Calu3 (cell line): Measurements from ENCODE around the gene LRCOL1. TPM values are rescaled to one million over a fixed set of nuclear protein-coding genes. Genes with fewer than 3 reads are reported as not detected.

ENCODE experiments used
- BruUV-seq: library from RNA; stranded (reverse); fragments of 400-500 nt; replicated peaks from 2 replicates; lab custom pipeline; 2021; lab: Mats Ljungman, UMichigan
- CTCF ChIA-PET: fragments of 300-600 bp; sonication (Branson Sonifier 250); formaldehyde crosslinking; loops from one replicate; lab custom pipeline; 2022; ENCODE audit warnings: antibody characterized with exemption; lab: Charles Lee
- DNase-seq: peaks from one replicate; pipeline ENCODE4 v3.0.0; 2022
- H3K27ac Mint-ChIP-seq: one replicate; pipeline ENCODE4 v1.8.0; 2022; ENCODE audit warnings: mixed read lengths; ENCODE audit not compliant: unreplicated experiment
- H3K27me3 Mint-ChIP-seq: one replicate; pipeline ENCODE4 v1.8.0; 2022; ENCODE audit warnings: mixed read lengths; ENCODE audit not compliant: unreplicated experiment
- H3K36me3 Mint-ChIP-seq: one replicate; pipeline ENCODE4 v1.8.0; 2022; ENCODE audit warnings: mild to moderate bottlenecking, moderate library complexity, mixed read lengths; ENCODE audit not compliant: insufficient read depth, unreplicated experiment
- H3K4me1 Mint-ChIP-seq: one replicate; pipeline ENCODE4 v1.8.0; 2022; ENCODE audit warnings: mild to moderate bottlenecking, low read depth, mixed read lengths; ENCODE audit not compliant: unreplicated experiment
- H3K4me3 Mint-ChIP-seq: one replicate; pipeline ENCODE4 v1.8.0; 2022; ENCODE audit warnings: mild to moderate bottlenecking, low read depth, moderate library complexity, mixed read lengths; ENCODE audit not compliant: unreplicated experiment
- H3K9me3 Mint-ChIP-seq: one replicate; pipeline ENCODE4 v1.8.0; 2022; ENCODE audit warnings: low read depth, mixed read lengths; ENCODE audit not compliant: unreplicated experiment
- intact Hi-C: fragments of 100-400 bp; cut with micrococcal nuclease; formaldehyde crosslinking; loops from one replicate; pipeline ENCODE4 v1.10.0; 2022; ENCODE audit not compliant: unreplicated experiment
- total RNA-seq: library from RNA; stranded (reverse); gene quantifications from 2 replicates; pipeline ENCODE4 v1.2.3, GENCODE V29; 2022
- TF ChIP-seq, protein P1 (sequence below): fragments of 200-600 bp; IDR thresholded peaks from one replicate; pipeline ENCODE4 v1.8.0; 2022; ENCODE audit warnings: antibody characterized with exemption; ENCODE audit not compliant: unreplicated experiment

Gene LRCOL1
- total RNA-seq, 1 experiment from 2014 or later: not detected

DNA sequence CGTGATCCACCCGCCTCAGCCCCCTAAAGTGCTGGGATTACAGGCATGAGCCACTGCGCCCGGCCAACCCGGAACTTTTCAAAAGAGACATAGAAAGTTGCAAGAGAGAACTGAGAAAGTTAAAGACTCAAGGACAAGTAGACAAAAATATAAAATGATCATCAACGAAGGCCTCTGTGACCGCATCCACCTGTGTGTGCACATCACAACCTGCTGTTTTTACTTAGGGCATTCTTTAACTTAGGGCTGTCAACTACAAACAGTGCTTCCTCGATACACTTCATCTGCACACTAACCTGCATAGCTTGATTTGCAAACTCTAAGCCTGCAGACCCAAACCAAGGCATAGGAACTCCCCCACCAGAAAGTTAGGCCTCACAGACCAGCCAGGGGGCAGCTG lies 23.0 kb upstream of the LRCOL1 start:
- no peak for DNase-seq
- H3K27ac Mint-ChIP-seq: no peak overlapping the region
- peaks cover 58% of the 10 kb centered on the region for H3K36me3 Mint-ChIP-seq
- H3K4me1 Mint-ChIP-seq: no peaks in the 10 kb centered on the region
- no peaks in the 10 kb centered on the region for H3K27me3 Mint-ChIP-seq
- H3K4me3 Mint-ChIP-seq: no peak overlapping the region
- H3K9me3 Mint-ChIP-seq: no peaks in the 10 kb centered on the region
- CTCF ChIA-PET: no interaction called here
- intact Hi-C loops: no loop called here
- BruUV-seq: no TSS peak
- TF ChIP-seq, protein P1, sequence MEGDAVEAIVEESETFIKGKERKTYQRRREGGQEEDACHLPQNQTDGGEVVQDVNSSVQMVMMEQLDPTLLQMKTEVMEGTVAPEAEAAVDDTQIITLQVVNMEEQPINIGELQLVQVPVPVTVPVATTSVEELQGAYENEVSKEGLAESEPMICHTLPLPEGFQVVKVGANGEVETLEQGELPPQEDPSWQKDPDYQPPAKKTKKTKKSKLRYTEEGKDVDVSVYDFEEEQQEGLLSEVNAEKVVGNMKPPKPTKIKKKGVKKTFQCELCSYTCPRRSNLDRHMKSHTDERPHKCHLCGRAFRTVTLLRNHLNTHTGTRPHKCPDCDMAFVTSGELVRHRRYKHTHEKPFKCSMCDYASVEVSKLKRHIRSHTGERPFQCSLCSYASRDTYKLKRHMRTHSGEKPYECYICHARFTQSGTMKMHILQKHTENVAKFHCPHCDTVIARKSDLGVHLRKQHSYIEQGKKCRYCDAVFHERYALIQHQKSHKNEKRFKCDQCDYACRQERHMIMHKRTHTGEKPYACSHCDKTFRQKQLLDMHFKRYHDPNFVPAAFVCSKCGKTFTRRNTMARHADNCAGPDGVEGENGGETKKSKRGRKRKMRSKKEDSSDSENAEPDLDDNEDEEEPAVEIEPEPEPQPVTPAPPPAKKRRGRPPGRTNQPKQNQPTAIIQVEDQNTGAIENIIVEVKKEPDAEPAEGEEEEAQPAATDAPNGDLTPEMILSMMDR: no peak

DNA sequence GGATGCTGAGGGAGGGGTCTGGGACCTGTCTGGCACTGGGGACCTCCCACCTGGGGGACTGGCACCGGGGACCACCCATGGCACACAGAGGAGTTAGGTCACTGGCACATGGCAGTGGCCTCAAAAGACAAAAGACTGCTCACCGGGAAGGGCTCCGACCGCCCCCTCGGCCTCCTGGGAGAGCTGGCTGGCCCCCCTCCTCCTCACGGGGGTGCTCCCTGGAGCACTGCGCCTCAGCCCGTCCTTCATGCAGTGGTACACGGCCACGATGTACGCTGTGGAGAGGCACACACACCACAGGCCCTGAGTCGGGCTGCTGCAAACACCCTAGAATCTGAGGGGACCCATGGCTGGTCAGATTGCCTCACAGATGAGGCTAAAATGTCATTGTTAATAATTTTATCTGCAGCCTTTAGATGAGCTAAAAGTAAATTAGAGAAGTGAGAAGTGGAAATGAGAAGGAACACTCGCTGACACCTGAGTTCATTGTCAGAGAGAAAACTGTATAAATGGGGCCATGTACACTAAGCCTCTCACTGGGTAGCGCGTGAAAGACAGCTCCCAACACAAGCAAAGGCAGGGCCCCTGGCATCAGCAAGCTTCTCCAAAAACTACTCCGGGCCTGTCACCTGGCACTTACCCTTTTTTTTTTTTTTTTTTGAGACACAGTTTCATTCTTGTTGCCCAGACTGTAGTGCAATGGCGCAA lies 22.3 kb upstream of the LRCOL1 start:
- DNase-seq: no peak
- Mint-ChIP-seq H3K4me3 (no peak overlapping the region), H3K4me1 (no peaks in the 10 kb centered on the region), H3K27ac (no peak overlapping the region), H3K9me3 (no peaks in the 10 kb centered on the region), H3K36me3 (peaks cover 56% of the 10 kb centered on the region), H3K27me3 (no peaks in the 10 kb centered on the region)
- intact Hi-C loops: no loop called here
- TF ChIP-seq, protein P1: no peak
- CTCF ChIA-PET: interaction anchor here (0.7 to 1.4 kb wide), 2 partner anchors 18 to 442 kb away, joined by 3 to 7 read pairs; no protein-coding TSS in a partner anchor
- no TSS peak for BruUV-seq

DNA sequence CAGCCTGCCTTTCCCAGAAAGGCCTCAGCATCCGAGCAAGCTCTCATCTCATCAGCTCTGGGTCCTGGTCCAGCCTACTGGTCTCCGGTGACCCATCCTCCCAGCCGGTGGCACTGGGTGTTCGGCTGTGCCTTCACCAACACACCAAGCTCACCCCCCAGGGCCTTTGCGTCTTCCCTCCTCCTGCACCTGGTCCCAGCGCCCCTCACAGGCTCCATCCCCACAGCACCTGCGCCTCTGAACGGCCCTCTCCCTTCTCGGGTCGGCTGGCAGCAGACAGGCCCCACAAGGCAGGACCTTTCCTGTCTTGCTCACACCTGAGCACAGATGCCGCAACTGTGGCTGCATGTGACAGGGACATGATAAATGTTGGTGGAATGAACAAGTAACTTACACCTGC lies 21.3 kb upstream of the LRCOL1 start:
- H3K4me1 Mint-ChIP-seq: no peaks in the 10 kb centered on the region
- H3K9me3 Mint-ChIP-seq: no peaks in the 10 kb centered on the region
- no peaks in the 10 kb centered on the region for H3K27me3 Mint-ChIP-seq
- BruUV-seq: no TSS peak
- intact Hi-C loops: no loop called here
- H3K36me3 Mint-ChIP-seq: peaks cover 56% of the 10 kb centered on the region
- CTCF ChIA-PET: interaction anchor here (1.4 kb wide), 1 partner anchor 17 kb away, joined by 3 read pairs; no protein-coding TSS in a partner anchor
- no peak for DNase-seq
- TF ChIP-seq, protein P1: no peak
- H3K4me3 Mint-ChIP-seq: no peak overlapping the region
- H3K27ac Mint-ChIP-seq: no peak overlapping the region

DNA sequence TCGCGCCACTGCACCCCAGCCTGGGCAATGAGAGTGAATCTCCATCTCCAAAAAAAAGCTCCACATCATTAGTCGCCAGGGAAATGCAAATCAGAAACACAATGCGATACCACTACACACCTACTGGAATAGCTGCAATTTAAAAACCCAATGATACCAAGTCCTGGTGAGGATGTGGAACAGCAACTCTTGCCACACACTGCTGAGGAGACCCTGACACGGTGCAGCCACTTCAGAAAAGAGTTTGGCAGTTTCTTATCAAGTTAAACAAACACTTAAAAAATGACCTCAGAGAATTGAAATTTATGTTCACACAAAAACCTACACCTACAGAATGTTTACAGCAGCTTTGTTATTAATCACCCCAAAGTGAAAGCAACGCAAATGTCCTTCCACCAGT lies 20.3 kb upstream of the LRCOL1 start:
- intact Hi-C loops: no loop called here
- DNase-seq: no peak
- peaks cover 54% of the 10 kb centered on the region for H3K36me3 Mint-ChIP-seq
- H3K9me3 Mint-ChIP-seq: no peaks in the 10 kb centered on the region
- BruUV-seq: no TSS peak
- TF ChIP-seq, protein P1: no peak
- CTCF ChIA-PET: no interaction called here
- H3K4me1 Mint-ChIP-seq: no peaks in the 10 kb centered on the region
- no peaks in the 10 kb centered on the region for H3K27me3 Mint-ChIP-seq
- no peak overlapping the region for H3K4me3 Mint-ChIP-seq
- H3K27ac Mint-ChIP-seq: no peak overlapping the region
